HG03439 (cell line): ENCODE data around the gene CEP70.
"Not testable (repeated sequence)": the region's sequence is repeated elsewhere in the genome, so short reads cannot be mapped to it uniquely, and the experiment has no call there.

Experiments
- ATAC-seq: cut with Tn5 transposase; IDR thresholded peaks from one replicate; pipeline ENCODE4 v1.9.1; 2021; ENCODE audit warnings: mild to moderate bottlenecking, moderate library complexity; ENCODE audit not compliant: unreplicated experiment

Gene CEP70, protein sequence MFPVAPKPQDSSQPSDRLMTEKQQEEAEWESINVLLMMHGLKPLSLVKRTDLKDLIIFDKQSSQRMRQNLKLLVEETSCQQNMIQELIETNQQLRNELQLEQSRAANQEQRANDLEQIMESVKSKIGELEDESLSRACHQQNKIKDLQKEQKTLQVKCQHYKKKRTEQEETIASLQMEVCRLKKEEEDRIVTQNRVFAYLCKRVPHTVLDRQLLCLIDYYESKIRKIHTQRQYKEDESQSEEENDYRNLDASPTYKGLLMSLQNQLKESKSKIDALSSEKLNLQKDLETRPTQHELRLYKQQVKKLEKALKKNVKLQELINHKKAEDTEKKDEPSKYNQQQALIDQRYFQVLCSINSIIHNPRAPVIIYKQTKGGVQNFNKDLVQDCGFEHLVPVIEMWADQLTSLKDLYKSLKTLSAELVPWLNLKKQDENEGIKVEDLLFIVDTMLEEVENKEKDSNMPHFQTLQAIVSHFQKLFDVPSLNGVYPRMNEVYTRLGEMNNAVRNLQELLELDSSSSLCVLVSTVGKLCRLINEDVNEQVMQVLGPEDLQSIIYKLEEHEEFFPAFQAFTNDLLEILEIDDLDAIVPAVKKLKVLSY

DNA sequence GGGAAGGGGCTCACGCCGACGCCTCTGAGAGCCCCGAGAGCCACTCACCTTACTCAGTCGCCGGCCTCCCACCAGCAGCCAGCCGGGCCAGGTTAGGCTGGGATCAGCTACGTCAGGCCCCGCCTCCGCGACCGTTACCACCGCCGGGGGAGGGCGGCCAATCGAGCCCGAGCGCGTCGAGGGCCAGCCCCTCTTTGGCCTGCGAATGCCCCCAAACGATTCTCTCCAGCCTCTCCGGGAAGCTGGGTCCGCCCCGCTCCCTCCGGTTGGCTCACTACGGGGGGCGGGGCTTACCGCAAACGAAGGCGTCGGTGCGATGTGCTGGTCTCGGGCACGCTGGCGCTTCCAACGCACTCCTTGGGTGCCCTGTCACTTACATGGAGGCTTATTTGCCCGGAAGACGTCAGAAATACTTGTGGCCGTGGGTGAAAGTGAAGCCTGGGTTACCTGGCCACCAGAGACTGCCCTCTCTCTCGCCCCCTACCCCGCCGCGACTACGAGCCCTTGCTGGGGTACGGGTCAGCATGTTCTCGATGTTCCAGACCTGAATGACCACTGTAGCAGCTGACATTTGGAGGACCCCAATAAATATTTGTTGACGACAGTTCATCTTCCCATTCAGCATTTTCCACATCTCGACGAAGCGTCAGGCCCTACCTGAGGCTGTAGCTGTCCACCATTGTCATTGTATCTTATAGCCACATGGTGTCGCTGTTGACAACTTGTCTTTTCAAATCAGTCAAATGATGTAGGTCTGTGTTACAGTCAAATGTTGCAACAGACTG lies at the start of gene CEP70:
Gene CEP70 (minus strand): TSS at position 111 of the 785 bp plus-strand sequence. CDS start 21,333 bp downstream, outside the sequence.
- ATAC-seq = peak; percentile 91

DNA sequence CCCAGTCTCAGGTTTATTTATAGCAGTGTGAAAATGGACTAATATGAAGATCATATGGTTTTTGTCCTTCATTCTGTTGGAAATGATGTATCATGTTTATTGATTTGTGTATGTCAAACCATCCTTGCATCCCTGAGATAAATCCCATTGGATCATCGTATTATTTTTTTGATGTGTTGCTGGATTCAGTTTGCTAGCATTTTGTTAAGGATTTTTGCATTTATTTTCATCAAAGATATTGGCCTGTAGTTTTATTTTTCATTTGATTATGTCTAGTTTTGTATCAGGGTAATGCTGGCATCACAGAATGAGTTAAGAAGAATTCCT lies 48.8 kb upstream of the CEP70 start:
- no peak for ATAC-seq

GRCh38 chr3:138642226-138642926 lies 48.3 kb upstream of the CEP70 start:
- ATAC-seq = no peak

- ATAC-seq = no peak
Observed at GRCh38 chr3:138640537-138640936, 46.5 kb upstream of the CEP70 start.

- ATAC-seq = no peak
Observed at GRCh38 chr3:138638641-138639040, 44.6 kb upstream of the CEP70 start.

- ATAC-seq = no peak
Observed at GRCh38 chr3:138629526-138629925, 35.5 kb upstream of the CEP70 start.

GRCh38 chr3:138625707-138626365 lies 31.8 kb upstream of the CEP70 start:
- ATAC-seq = no peak

DNA sequence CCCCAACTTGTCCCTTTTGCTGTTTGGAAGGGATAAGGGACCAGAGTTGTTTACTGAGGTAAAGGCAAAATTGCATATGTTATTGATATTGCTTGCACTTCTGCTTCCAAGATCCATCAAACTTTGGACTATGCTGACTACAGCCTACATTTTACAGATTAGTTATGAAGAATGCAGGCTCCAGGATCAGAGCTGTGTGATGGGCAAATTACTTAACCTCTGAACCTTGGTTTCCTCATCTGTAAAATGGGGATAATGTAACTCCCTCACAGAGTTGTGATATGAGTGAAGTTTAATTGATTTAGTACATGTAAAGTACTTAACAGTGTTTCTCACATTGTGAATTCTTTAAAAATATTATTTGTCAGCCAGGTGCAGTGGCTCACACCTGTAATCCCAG lies 30.5 kb upstream of the CEP70 start:
- no peak for ATAC-seq

GRCh38 chr3:138620431-138620830 lies 26.4 kb upstream of the CEP70 start:
- no peak for ATAC-seq

DNA sequence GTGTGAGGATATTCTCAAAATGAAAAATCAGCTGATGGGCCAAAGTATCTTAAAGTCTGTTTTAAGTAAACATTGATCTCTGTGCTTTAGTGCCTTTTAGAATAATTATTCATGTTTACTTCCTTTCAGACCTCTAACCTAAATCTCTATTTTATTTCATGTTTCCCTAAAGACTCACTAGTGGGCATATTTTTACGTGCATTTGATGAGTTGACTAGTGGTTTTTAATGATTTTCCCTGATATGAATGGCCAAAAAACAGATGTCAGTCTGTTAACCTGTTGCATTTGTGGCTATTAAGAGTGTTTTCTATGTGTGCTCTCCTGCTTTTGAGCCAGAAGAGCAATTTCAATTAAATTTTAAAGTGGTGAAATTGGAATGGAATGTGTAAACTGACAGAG lies 21.4 kb upstream of the CEP70 start:
- ATAC-seq = no peak

DNA sequence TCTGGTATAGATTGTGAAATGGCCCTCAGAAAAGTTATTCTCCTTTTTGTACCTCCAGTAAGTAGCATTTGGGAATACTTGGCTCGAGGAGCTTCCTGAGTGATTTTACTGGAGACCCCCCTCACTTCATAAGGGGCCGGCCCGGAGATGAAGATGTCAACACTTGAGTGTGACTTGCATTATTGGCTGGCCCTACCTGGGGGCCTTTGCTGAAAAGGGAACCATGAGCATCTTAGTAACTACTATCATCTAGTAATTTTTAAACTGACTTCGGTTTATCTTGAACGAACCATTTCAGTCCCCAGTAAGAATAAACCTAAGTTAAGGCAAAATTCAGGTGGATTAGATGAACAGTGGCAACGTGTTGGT lies 15.8 kb upstream of the CEP70 start:
- ATAC-seq = no peak

- peak; percentile 75 for ATAC-seq
Observed at GRCh38 chr3:138608322-138609135, 14.5 kb upstream of the CEP70 start, which contains the start of gene FAIM. TSS of gene FAIM (plus strand) at chr3:138608771. CDS start at chr3:138619727, 10,956 bp downstream.

DNA sequence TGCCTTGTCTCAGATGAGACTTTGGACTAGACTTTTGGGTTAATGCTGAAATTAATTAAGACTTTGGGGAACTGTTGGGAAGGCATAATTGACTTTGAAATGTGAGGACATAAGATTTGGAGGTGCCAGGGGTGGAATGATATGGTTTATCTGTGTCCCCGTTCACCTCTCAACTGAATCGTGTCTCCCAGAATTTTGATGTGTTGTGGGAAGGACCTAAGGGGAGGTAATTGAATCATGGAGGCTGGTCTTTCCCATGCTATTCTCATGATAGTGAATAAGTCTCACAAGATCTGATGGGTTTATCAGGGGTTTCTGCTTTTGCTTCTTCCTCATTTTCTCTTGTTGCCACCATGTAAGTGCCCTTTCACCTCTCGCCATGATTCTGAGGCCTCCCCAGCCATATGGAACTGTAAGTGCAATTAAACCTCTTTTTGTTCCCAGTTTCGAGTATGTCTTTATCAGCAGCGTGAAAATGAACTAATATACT lies 10.1 kb upstream of the CEP70 start:
- not testable (repeated sequence) for ATAC-seq

DNA sequence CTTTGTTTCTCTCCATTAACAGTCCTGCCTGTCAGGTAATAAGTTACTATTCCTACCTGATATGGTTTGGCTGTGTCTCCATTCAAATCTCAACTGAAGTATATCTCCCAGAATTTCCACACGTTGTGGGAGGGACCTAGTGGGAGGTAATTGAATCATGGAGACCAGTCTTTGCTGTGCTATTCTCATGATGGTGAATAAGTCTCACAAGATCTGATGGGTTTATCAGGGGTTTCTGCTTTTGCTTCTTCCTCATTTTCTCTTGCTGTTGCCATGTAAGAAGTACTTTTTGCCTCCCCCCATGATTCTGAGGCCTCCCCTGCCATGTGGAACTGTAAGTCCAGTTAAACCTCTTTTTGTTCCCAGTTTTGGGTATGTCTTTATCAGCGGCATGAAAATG lies 7.6 kb upstream of the CEP70 start:
- not testable (repeated sequence) for ATAC-seq

- no peak for ATAC-seq
Observed at GRCh38 chr3:138600100-138600745, 6.2 kb upstream of the CEP70 start.

GRCh38 chr3:138598534-138598933 lies 4.5 kb upstream of the CEP70 start:
- ATAC-seq = no peak

GRCh38 chr3:138597186-138597976 lies 3.3 kb upstream of the CEP70 start:
- not testable (repeated sequence) for ATAC-seq

DNA sequence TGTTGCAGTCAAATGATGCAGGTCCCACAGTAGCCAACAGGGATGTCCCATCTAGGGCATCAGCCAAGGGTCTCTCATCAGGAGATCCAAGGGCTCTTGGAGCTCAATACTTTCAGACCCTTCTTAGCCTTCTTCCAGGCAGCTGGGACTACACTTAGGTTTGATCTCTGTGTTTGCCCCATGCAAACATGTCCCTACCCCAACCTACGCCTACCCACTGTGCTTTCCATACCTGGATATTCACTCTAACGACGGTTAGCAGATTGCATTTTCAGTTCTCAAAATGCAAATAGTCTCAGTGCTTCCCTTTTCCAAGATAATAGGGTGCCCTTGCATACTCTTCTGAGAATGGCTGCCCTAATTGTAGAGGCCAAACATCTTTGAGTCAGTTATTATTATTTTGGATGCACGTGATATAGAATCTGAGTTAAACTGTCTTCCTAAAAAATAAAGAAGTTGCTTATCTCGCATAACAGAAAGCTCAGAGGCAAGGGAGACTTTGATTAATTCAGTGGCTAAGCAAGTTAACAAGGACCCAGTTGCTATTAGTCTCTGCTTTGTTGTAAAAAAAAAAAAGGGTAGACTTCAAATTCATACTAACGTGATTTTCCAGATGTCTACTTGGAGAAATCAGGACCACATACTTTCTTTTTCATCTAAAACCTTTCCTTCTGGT lies 1.0 kb upstream of the CEP70 start:
- no peak for ATAC-seq
